T-cell (primary cell): ENCODE measurements around the gene SORCS3. TPM values are rescaled to one million over a fixed set of nuclear protein-coding genes. Genes with fewer than 3 reads are reported as not detected.

Experiments used
- ATAC-seq, 4 experiments: fragments of 200-7000 bp in 3 of 4; fragments of 150-1000 bp in 1 of 4; cut with Tn5 transposase; replicated peaks in 1 of 4; 1 replicate in 3 of 4; 2 replicates in 1 of 4; pipeline ENCODE4 v1.10.0; 2021; ENCODE audit warnings: moderate library complexity in 3 of 4, mild to moderate bottlenecking in 2 of 4, moderate number of reproducible peaks in 1 of 4
- CTCF ChIA-PET, 2 donors: fragments of 300-600 bp; sonication (Branson Sonifier 250); formaldehyde crosslinking; loops; one replicate each; lab custom pipeline; 2022; ENCODE audit warnings: antibody characterized with exemption in 2 of 2; lab: Charles Lee
- POLR2A ChIA-PET, 2 donors: fragments of 300-600 bp; sonication (Branson Sonifier 250); formaldehyde crosslinking; loops; one replicate each; lab custom pipeline; 2022; ENCODE audit warnings: antibody characterized with exemption in 2 of 2; lab: Charles Lee
- DNase-seq, 35 experiments: peaks; one replicate each; pipeline versions ENCODE4 v3.0.0 to v3.0.0-alpha.2; 2013 to 2023
- H3K27ac ChIP-seq: one replicate; pipeline ENCODE4 v1.5.1; 2013; ENCODE audit warnings: low read length
- H3K27me3 ChIP-seq, 2 experiments: replicated peaks in 1 of 2; 1 replicate in 1 of 2; 2 replicates in 1 of 2; pipeline versions ENCODE4 v1.6.1 to v1.7.0; 2013; ENCODE audit warnings: low read length in 1 of 2, mixed read lengths in 1 of 2; ENCODE audit not compliant: control insufficient read depth in 2 of 2, insufficient read depth in 2 of 2; ENCODE audit errors: extremely low read depth in 1 of 2
- H3K36me3 ChIP-seq, 2 donors: 1 replicate in 1 of 2; 2 replicates in 1 of 2; pipeline versions ENCODE4 v1.6.1 to v1.7.0; 2013; ENCODE audit warnings: low read length in 1 of 2; ENCODE audit not compliant: control insufficient read depth in 2 of 2, insufficient read depth in 1 of 2; ENCODE audit errors: extremely low read depth in 1 of 2
- H3K4me1 ChIP-seq, 2 experiments: 1 replicate in 1 of 2; 2 replicates in 1 of 2; pipeline versions ENCODE4 v1.6.1 to v1.7.0; 2013; ENCODE audit warnings: low read length in 2 of 2, mixed read lengths in 1 of 2; ENCODE audit not compliant: insufficient read depth in 2 of 2, control insufficient read depth in 1 of 2; ENCODE audit errors: extremely low read depth in 1 of 2
- H3K4me3 ChIP-seq, 2 donors: 1 replicate in 1 of 2; 2 replicates in 1 of 2; pipeline versions ENCODE4 v1.5.1 to v1.7.0; 2013; ENCODE audit warnings: mild to moderate bottlenecking in 2 of 2, low read length in 1 of 2, moderate library complexity in 1 of 2; ENCODE audit not compliant: control insufficient read depth in 1 of 2; ENCODE audit errors: extremely low read depth in 1 of 2
- H3K9me3 ChIP-seq: 2 replicates; pipeline ENCODE4 v1.7.0; 2013
- H3K27ac Mint-ChIP-seq, 2 donors: one replicate each; pipeline ENCODE4 v1.8.0; 2020 to 2021; ENCODE audit warnings: mild to moderate bottlenecking in 2 of 2, mixed read lengths in 2 of 2
- H3K27me3 Mint-ChIP-seq, 2 donors: one replicate each; pipeline ENCODE4 v1.8.0; 2021 to 2022; ENCODE audit warnings: mixed read lengths in 2 of 2
- H3K36me3 Mint-ChIP-seq: one replicate; pipeline ENCODE4 v1.8.0; 2021; ENCODE audit warnings: mixed read lengths
- H3K4me1 Mint-ChIP-seq, 3 donors: one replicate each; pipeline ENCODE4 v1.8.0; 2020 to 2022; ENCODE audit warnings: mixed read lengths in 3 of 3, mild to moderate bottlenecking in 1 of 3
- H3K4me3 Mint-ChIP-seq, 3 donors: one replicate each; pipeline ENCODE4 v1.8.0; 2020 to 2022; ENCODE audit warnings: mild to moderate bottlenecking in 3 of 3, mixed read lengths in 3 of 3, moderate library complexity in 3 of 3
- H3K9me3 Mint-ChIP-seq, 3 donors: one replicate each; pipeline ENCODE4 v1.8.0; 2020 to 2022; ENCODE audit warnings: mixed read lengths in 3 of 3
- WGBS: methylation state at CpG from one replicate; pipeline ENCODE4 v1.1.5; 2013; ENCODE audit warnings: missing lambda C conversion rate; ENCODE audit not compliant: insufficient coverage; 5-methylcytosine and 5-hydroxymethylcytosine counted together
- total RNA-seq, 35 experiments: library from RNA in 6 of 35; stranded (reverse) in 6 of 35; fragments of 120-200 nt in 1 of 35; gene quantifications; one replicate each; pipeline versions ENCODE4 v1.2.1 to v1.2.4 and lab custom pipeline; 2013 to 2026

The SORCS3 gene
- total RNA-seq, 5 donors from 2014 or later (not counting 1 experiment from before 2014, with no cell fraction given), result 0.03 to 1.8 (median 0.50) TPM; not detected in 1

GRCh38 chr10:104767282-104767681 is 126.2 kb downstream of the SORCS3 start:
- H3K27me3 Mint-ChIP-seq, result peaks cover 9 to 17% of the 10 kb centered on the region in 2 donors
- WGBS, result 0% methylated on average over 1 of the region's 2 CpGs
- no peaks in the 10 kb centered on the region for H3K36me3 ChIP-seq
- ATAC-seq, result no peak
- H3K27ac Mint-ChIP-seq, result no peak overlapping the region
- no peaks in the 10 kb centered on the region for H3K4me1 ChIP-seq
- no peak overlapping the region for H3K4me3 ChIP-seq
- no peak overlapping the region for H3K27ac ChIP-seq
- H3K4me3 Mint-ChIP-seq, result no peak overlapping the region
- H3K4me1 Mint-ChIP-seq, result no peaks in the 10 kb centered on the region
- no peaks in the 10 kb centered on the region for H3K9me3 Mint-ChIP-seq
- H3K27me3 ChIP-seq, result peaks cover 0 to 6% of the 10 kb centered on the region in 2 experiments
- ChIA-PET CTCF (no interaction called here), POLR2A (no interaction called here)
- no peaks in the 10 kb centered on the region for H3K36me3 Mint-ChIP-seq
- H3K9me3 ChIP-seq, result no peaks in the 10 kb centered on the region
- no peak for DNase-seq

- Histone ChIP-seq H3K27ac (no peak overlapping the region), H3K36me3 (no peaks in the 10 kb centered on the region), H3K9me3 (no peaks in the 10 kb centered on the region), H3K27me3 (peaks cover 0 to 6% of the 10 kb centered on the region in 2 experiments), H3K4me3 (no peak overlapping the region), H3K4me1 (no peaks in the 10 kb centered on the region)
- CTCF ChIA-PET, result no interaction called here
- DNase-seq (no peak), ATAC-seq (no peak)
- Mint-ChIP-seq H3K4me3 (no peak overlapping the region), H3K9me3 (no peaks in the 10 kb centered on the region), H3K36me3 (no peaks in the 10 kb centered on the region), H3K27ac (no peak overlapping the region), H3K4me1 (no peaks in the 10 kb centered on the region), H3K27me3 (peaks cover 12 to 21% of the 10 kb centered on the region in 2 donors)
- POLR2A ChIA-PET, result no interaction called here
- no CpG with 5 or more reads among the region's 1 CpG for WGBS
Observed at GRCh38 chr10:104767745-104768144, 126.7 kb downstream of the SORCS3 start.

- DNase-seq (no peak), ATAC-seq (no peak)
- Mint-ChIP-seq H3K4me3 (no peak overlapping the region), H3K4me1 (no peaks in the 10 kb centered on the region), H3K27ac (no peak overlapping the region), H3K27me3 (peaks cover 9 to 29% of the 10 kb centered on the region in 2 donors), H3K36me3 (no peaks in the 10 kb centered on the region), H3K9me3 (no peaks in the 10 kb centered on the region)
- no peaks in the 10 kb centered on the region for H3K36me3 ChIP-seq
- CTCF ChIA-PET, result no interaction called here
- H3K9me3 ChIP-seq, result no peaks in the 10 kb centered on the region
- no peak overlapping the region for H3K4me3 ChIP-seq
- POLR2A ChIA-PET, result no interaction called here
- H3K27me3 ChIP-seq, result peaks cover 0 to 8% of the 10 kb centered on the region in 2 experiments
- H3K27ac ChIP-seq, result no peak overlapping the region
- WGBS, result 53% methylated on average over 2 of the region's 3 CpGs
- H3K4me1 ChIP-seq, result no peaks in the 10 kb centered on the region
Observed at GRCh38 chr10:104773105-104773504, 132.0 kb downstream of the SORCS3 start.

GRCh38 chr10:104774234-104774633 is 133.1 kb downstream of the SORCS3 start:
- ChIA-PET POLR2A (no interaction called here), CTCF (no interaction called here)
- no peak overlapping the region for H3K27ac Mint-ChIP-seq
- DNase-seq, result no peak
- Histone ChIP-seq H3K4me1 (no peaks in the 10 kb centered on the region), H3K9me3 (no peaks in the 10 kb centered on the region), H3K27ac (no peak overlapping the region), H3K4me3 (no peak overlapping the region), H3K36me3 (no peaks in the 10 kb centered on the region), H3K27me3 (peaks cover 0 to 8% of the 10 kb centered on the region in 2 experiments)
- H3K4me1 Mint-ChIP-seq, result no peaks in the 10 kb centered on the region
- H3K4me3 Mint-ChIP-seq, result no peak overlapping the region
- no peak for ATAC-seq
- H3K9me3 Mint-ChIP-seq, result no peaks in the 10 kb centered on the region
- H3K36me3 Mint-ChIP-seq, result no peaks in the 10 kb centered on the region
- H3K27me3 Mint-ChIP-seq, result peaks cover 9 to 29% of the 10 kb centered on the region in 2 donors
- 10% methylated on average over 2 of the region's 6 CpGs for WGBS

- no peaks in the 10 kb centered on the region for H3K9me3 ChIP-seq
- Mint-ChIP-seq H3K27me3 (peaks cover 6 to 26% of the 10 kb centered on the region in 2 donors), H3K27ac (no peak overlapping the region), H3K4me1 (no peaks in the 10 kb centered on the region), H3K9me3 (no peaks in the 10 kb centered on the region), H3K36me3 (no peaks in the 10 kb centered on the region), H3K4me3 (no peak overlapping the region)
- CTCF ChIA-PET, result no interaction called here
- ATAC-seq, result no peak
- H3K4me3 ChIP-seq, result no peak overlapping the region
- POLR2A ChIA-PET, result no interaction called here
- WGBS, result 87% methylated on average over 3 of the region's 4 CpGs
- no peaks in the 10 kb centered on the region for H3K36me3 ChIP-seq
- H3K27ac ChIP-seq, result no peak overlapping the region
- no peak for DNase-seq
- peaks cover 0 to 5% of the 10 kb centered on the region in 2 experiments for H3K27me3 ChIP-seq
- H3K4me1 ChIP-seq, result no peaks in the 10 kb centered on the region
Observed at GRCh38 chr10:104777086-104777799, 136.2 kb downstream of the SORCS3 start.

GRCh38 chr10:104778371-104778770 is 137.3 kb downstream of the SORCS3 start:
- CTCF ChIA-PET, result no interaction called here
- POLR2A ChIA-PET, result no interaction called here
- Mint-ChIP-seq H3K27me3 (peaks cover 1 to 24% of the 10 kb centered on the region in 2 donors), H3K4me3 (no peak overlapping the region), H3K36me3 (no peaks in the 10 kb centered on the region), H3K27ac (no peak overlapping the region), H3K9me3 (no peaks in the 10 kb centered on the region), H3K4me1 (no peaks in the 10 kb centered on the region)
- no peaks in the 10 kb centered on the region for H3K36me3 ChIP-seq
- no peaks in the 10 kb centered on the region for H3K4me1 ChIP-seq
- no CpG with 5 or more reads among the region's 3 CpGs for WGBS
- H3K27ac ChIP-seq, result no peak overlapping the region
- no peaks in the 10 kb centered on the region for H3K9me3 ChIP-seq
- H3K4me3 ChIP-seq, result no peak overlapping the region
- H3K27me3 ChIP-seq, result peaks cover 0 to 4% of the 10 kb centered on the region in 2 experiments
- ATAC-seq, result no peak
- DNase-seq, result no peak
